Heart left ventricle (tissue), 16 donors: ENCODE results near the gene SLC6A3. TPM values are rescaled to one million over a fixed set of nuclear protein-coding genes. Genes with fewer than 3 reads are reported as not detected.

Experiments used
- ATAC-seq, 4 donors: fragments of 200-7000 bp; cut with Tn5 transposase; one replicate each; pipeline ENCODE4 v1.9.1; 2020 to 2022; ENCODE audit warnings: moderate library complexity in 4 of 4, mild to moderate bottlenecking in 3 of 4, moderate number of reproducible peaks in 1 of 4
- DNase-seq, 5 donors: peaks; one replicate each; pipeline ENCODE4 v3.0.0-alpha.2; 2020
- H3K27ac ChIP-seq, 12 donors: fragments of 200-600 bp; sonication (generic) in 4 of 12; one replicate each; pipeline versions ENCODE4 v1.5.0 to v1.8.0; 2016 to 2022; ENCODE audit warnings: mild to moderate bottlenecking in 2 of 12
- H3K27me3 ChIP-seq, 9 donors: fragments of 200-600 bp; sonication (generic) in 2 of 9; one replicate each; pipeline versions ENCODE4 v1.5.1 to v1.8.0; 2016 to 2022; ENCODE audit warnings: mild to moderate bottlenecking in 3 of 9
- H3K36me3 ChIP-seq, 9 donors: fragments of 200-600 bp; sonication (generic) in 2 of 9; one replicate each; pipeline versions ENCODE4 v1.5.0 to v1.8.0; 2018 to 2022; ENCODE audit warnings: mild to moderate bottlenecking in 2 of 9
- H3K4me1 ChIP-seq, 12 donors: fragments of 200-600 bp; sonication (generic) in 4 of 12; one replicate each; pipeline versions ENCODE4 v1.5.0 to v1.8.0; 2016 to 2022; ENCODE audit warnings: mild to moderate bottlenecking in 3 of 12
- H3K4me3 ChIP-seq, 12 donors: fragments of 200-600 bp; sonication (generic) in 4 of 12; one replicate each; pipeline versions ENCODE4 v1.5.0 to v1.8.0; 2017 to 2022; ENCODE audit warnings: mild to moderate bottlenecking in 9 of 12, moderate library complexity in 4 of 12
- H3K9me3 ChIP-seq, 12 donors: fragments of 200-600 bp; sonication (generic) in 4 of 12; one replicate each; pipeline versions ENCODE4 v1.5.0 to v1.8.0; 2016 to 2022; ENCODE audit warnings: mild to moderate bottlenecking in 1 of 12
- CTCF ChIP-seq, 12 donors: fragments of 200-600 bp; sonication (generic) in 4 of 12; IDR thresholded peaks; one replicate each; pipeline versions ENCODE4 v1.5.0 to v1.8.0; 2018 to 2022; ENCODE audit warnings: antibody characterized with exemption in 12 of 12, mild to moderate bottlenecking in 5 of 12
- POLR2A ChIP-seq, 2 donors: fragments of 450-650 bp; IDR thresholded peaks; one replicate each; pipeline ENCODE4 v1.6.1; 2017; ENCODE audit warnings: antibody characterized with exemption in 2 of 2, mild to moderate bottlenecking in 2 of 2, moderate library complexity in 2 of 2
- WGBS, 4 donors: extraction: QIAGEN DNeasy Blood & Tissue Kit in 2 of 4; methylation state at CpG; one replicate each; pipeline versions ENCODE4 v1.1.5 to v1.1.7; 2013 to 2018; 5-methylcytosine and 5-hydroxymethylcytosine counted together
- intact Hi-C, 10 donors: fragments of 100-400 bp; cut with DNase I; formaldehyde crosslinking; loops; one replicate each; pipeline versions ENCODE4 v1.11.1 to v1.14.2; 2022
- polyA plus RNA-seq, 2 donors: library from polyadenylated mRNA; stranded (reverse); fragments of 200-250 nt; gene quantifications; one replicate each; pipeline ENCODE4 v1.2.3, GENCODE V29; 2013
- total RNA-seq, 9 donors: library from RNA; depleted of rRNA in 2 of 9; stranded (reverse); fragments of >200 nt in 2 of 9; fragmentation: NEBNext Ultra II Directional in 3 of 9; extraction: Animal tissue kit (Norgen Biotek cat#: 25700) in 3 of 9; gene quantifications; one replicate each; pipeline versions ENCODE4 v1.1.0 to v1.2.4, GENCODE V29; 2016 to 2023
- donor health status: ischemic (EF 13 %, LVEDD 7.1; RV severe dilation, severe dysfunction).
- donor health status: healthy with polysubstance abuse.
- donor health status: DM: no; HTN: yes; CAD: no.
- donor health status: DM: no; HTN: no; CAD: no.
- donor health status: ischemic (EF 25% LVEDD 6.9; RV normal size, moderate dysfunction).
- donor health status: ischemic (EF 25% LVEDD 5.7; RV mildly dilated, moderate dysfunction).
- donor health status: healthy.
- donor health status: DM: yes; HTN: yes; CAD: no.
- donor health status: ischemic (EF 35%, LVEDD 5.7; RV mildly dilated, moderate dysfunction).
- donor health status: nonischemic (EF 11% LVEDD 7.7; RV severe dilation, severe dysfunction).
- donor health status: DM: yes; HTN: yes; CAD: no.
- donor health status: PGD.
- donor health status: ischemic (EF 29% LVEDD 5.4; RV normal size, mild dysfunction).
- donor health status: nonischemic (EF 23%, LVEDD 6.1; RV moderate dilation, normal function).

Gene SLC6A3
- total and polyA plus RNA-seq, 11 donors, result 0.06 to 0.29 (median 0.11) TPM; not detected in 7

- intact Hi-C loops, result no loop called here
- H3K4me3 ChIP-seq, result no peak overlapping the region
- ATAC-seq (no peak), DNase-seq (peak in 1 of 5 donors; percentile 1)
- no peak for TF ChIP-seq CTCF (IDR thresholded peaks at IDR 0.05)
- no peak for TF ChIP-seq POLR2A (IDR thresholded peaks at IDR 0.05)
- H3K9me3 ChIP-seq, result no peaks in the 10 kb centered on the region
- 90 to 92% (median 92%) methylated on average over 18 of the region's 18 CpGs for WGBS, 4 donors
- no peaks in the 10 kb centered on the region for H3K4me1 ChIP-seq
- no peaks in the 10 kb centered on the region for H3K27me3 ChIP-seq
- H3K36me3 ChIP-seq, result peaks cover 0 to 81% (median 39%) of the 10 kb centered on the region in 9 donors
- H3K27ac ChIP-seq, result no peak overlapping the region
Observed at GRCh38 chr5:1464511-1464910, 19.3 kb upstream of the SLC6A3 start.

GRCh38 chr5:1464096-1464446, 18.8 kb upstream of the SLC6A3 start:
- intact Hi-C loops, result no loop called here
- ATAC-seq (no peak), DNase-seq (peak in 2 of 5 donors; percentile 6 to 19)
- Histone ChIP-seq H3K9me3 (no peaks in the 10 kb centered on the region), H3K36me3 (peaks cover 0 to 77% (median 39%) of the 10 kb centered on the region in 9 donors), H3K27me3 (no peaks in the 10 kb centered on the region), H3K4me3 (no peak overlapping the region), H3K27ac (no peak overlapping the region), H3K4me1 (no peaks in the 10 kb centered on the region)
- 94 to 98% (median 95%) methylated on average over 4 to 14 of the region's 14 CpGs for WGBS, 4 donors
- no peak for TF ChIP-seq CTCF (IDR thresholded peaks at IDR 0.05)
- TF ChIP-seq POLR2A (IDR thresholded peaks at IDR 0.05), result no peak

GRCh38 chr5:1463326-1464095, 18.3 kb upstream of the SLC6A3 start:
- Histone ChIP-seq H3K36me3 (peaks cover 0 to 72% (median 39%) of the 10 kb centered on the region in 9 donors), H3K4me3 (no peak overlapping the region), H3K27ac (no peak overlapping the region), H3K27me3 (no peaks in the 10 kb centered on the region), H3K4me1 (no peaks in the 10 kb centered on the region), H3K9me3 (no peaks in the 10 kb centered on the region)
- ATAC-seq (no peak), DNase-seq (peak in 3 of 5 donors; percentile 6 to 54 (median 9))
- TF ChIP-seq POLR2A (IDR thresholded peaks at IDR 0.05), result no peak
- no peak for TF ChIP-seq CTCF (IDR thresholded peaks at IDR 0.05)
- intact Hi-C loops, result no loop called here
- 96 to 97% (median 96%) methylated on average over 45 to 46 of the region's 46 CpGs for WGBS, 4 donors

- Histone ChIP-seq H3K27ac (no peak overlapping the region), H3K9me3 (peaks cover 0 to 3% (median 0%) of the 10 kb centered on the region in 12 donors), H3K4me1 (no peaks in the 10 kb centered on the region), H3K4me3 (no peak overlapping the region), H3K36me3 (peaks cover 0 to 61% (median 39%) of the 10 kb centered on the region in 9 donors), H3K27me3 (no peaks in the 10 kb centered on the region)
- TF ChIP-seq POLR2A (IDR thresholded peaks at IDR 0.05), result no peak
- no peak for TF ChIP-seq CTCF (IDR thresholded peaks at IDR 0.05)
- 90 to 93% (median 91%) methylated on average over 20 of the region's 20 CpGs for WGBS, 4 donors
- intact Hi-C loops, result no loop called here
- ATAC-seq (no peak), DNase-seq (peak in 2 of 5 donors; percentile 6 to 18)
Observed at GRCh38 chr5:1462358-1462757, 17.1 kb upstream of the SLC6A3 start.
